Transverse colon (tissue), 3 donors: ENCODE data around the gene GPX2.

Source experiments
- POLR2A ChIP-seq: fragments of 450-650 bp; IDR thresholded peaks from one replicate; pipeline ENCODE4 v1.6.1; 2016; ENCODE audit warnings: antibody characterized with exemption, mild to moderate bottlenecking, moderate library complexity
- POLR2AphosphoS5 ChIP-seq, 3 donors: sonication (generic); formaldehyde crosslinking; IDR thresholded peaks; one replicate each; pipeline ENCODE4 v1.6.1; 2016; ENCODE audit warnings: antibody characterized with exemption in 3 of 3

- TF ChIP-seq POLR2A (peak; percentile 44), POLR2AphosphoS5 (IDR thresholded peaks at IDR 0.05) (peak; percentile 25 to 57 (median 28))
These were observed 27.5 kb upstream of the GPX2 start for GRCh38 chr14:64970041-64970440.
